Skeletal muscle cell (primary cell): ENCODE measurements around the gene CEP19.
A peak's percentile ranks its signal among the peaks of the same experiment; 100 is the strongest.
"Not testable (repeated sequence)": the region's sequence is repeated elsewhere in the genome, so short reads cannot be mapped to it uniquely, and the experiment has no call there.

Experiments used
- DNase-seq: peaks from one replicate; pipeline ENCODE4 v3.0.0-alpha.2; 2010; ENCODE audit warnings: low read depth
- H3K4me3 ChIP-seq: 2 replicates; pipeline ENCODE4 v1.5.1; 2011; ENCODE audit warnings: low read depth, mild to moderate bottlenecking, control low read depth, low read length, moderate library complexity

CEP19 gene, protein sequence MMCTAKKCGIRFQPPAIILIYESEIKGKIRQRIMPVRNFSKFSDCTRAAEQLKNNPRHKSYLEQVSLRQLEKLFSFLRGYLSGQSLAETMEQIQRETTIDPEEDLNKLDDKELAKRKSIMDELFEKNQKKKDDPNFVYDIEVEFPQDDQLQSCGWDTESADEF

DNA sequence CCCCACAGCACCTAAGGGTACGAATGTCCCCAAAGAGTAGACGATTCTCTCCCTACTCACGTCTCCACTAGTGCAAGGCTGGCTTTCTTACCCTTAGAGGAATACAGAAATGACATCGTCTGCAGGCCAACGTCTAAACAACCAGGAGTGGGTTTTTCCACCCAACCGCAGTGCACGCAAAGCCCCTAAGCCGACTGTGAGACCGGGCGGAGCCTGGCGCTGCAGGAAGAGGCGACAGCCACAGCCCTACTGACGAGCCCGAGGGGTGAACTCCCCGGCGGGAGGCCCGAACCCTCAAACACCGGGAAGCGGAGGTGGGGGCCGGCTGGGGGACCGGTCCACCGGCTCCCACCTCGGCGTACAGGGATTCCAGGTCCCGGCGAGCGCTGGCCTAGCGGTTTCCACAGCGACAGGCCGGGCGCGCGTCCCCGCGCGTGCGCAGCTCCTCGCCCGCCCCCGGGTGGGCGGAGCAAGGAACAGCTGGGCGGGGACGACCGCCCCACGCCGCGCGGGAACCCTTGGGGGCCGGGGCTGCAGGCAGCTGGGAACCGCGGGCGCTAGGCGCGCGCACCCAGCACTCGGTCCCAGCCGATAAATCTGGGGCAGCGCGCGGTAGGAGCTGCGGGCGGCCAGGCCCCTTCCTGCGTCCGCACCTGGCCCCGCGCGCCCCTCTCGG, at the start of gene CEP19, which contains the start of gene PIGX:
CEP19 (minus strand) TSS at position 413 of the 676 bp plus-strand sequence. CDS start 3,593 bp downstream, outside the sequence.
PIGX (plus strand) TSS at position 540 of the 676 bp plus-strand sequence.
- H3K4me3 ChIP-seq = peak within 1 kb of the TSS; percentile 92
- peak; percentile 43 for DNase-seq

DNA sequence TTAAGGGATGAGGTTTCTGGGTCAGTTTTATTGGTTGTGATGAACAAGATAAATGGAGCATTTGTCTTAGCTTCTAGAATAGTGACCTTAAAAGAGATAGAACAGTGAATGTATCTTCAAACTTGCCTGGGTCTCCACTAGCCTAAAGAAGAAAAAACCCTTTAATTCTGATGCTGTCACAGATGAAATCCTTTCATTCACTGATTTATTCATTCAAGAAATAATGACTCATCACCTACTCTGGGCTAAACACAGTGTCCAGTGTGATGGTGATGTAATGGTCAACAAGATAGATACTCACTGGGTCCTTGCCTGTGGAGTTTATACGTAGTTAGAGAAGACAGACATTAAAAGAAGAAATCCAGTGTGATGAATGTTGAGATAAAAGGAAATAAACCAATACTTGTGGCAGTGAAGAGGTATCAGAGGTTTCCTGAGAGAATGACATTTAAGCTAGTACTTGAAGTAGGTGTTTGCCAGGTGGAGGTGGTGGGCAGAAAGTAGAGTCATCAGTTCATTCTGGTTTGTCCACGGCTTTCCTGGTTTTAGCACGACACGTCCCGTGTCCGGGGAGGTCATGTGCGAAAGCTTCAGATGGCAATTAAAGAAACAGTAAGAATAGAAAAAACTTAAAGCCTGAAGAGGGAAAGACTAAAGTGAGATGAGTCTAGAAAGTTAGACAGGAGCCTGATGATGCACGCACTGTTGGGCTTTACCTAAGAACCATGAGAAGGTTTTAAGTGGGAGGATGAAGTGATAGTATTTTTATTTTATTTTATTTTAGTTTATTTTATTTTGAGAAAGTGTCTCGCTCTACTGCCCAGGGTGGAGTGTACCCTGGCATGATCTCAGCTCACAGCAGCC, 46.1 kb upstream of the CEP19 start:
- peak; percentile 57 for DNase-seq
- no peak overlapping the region for H3K4me3 ChIP-seq

DNA sequence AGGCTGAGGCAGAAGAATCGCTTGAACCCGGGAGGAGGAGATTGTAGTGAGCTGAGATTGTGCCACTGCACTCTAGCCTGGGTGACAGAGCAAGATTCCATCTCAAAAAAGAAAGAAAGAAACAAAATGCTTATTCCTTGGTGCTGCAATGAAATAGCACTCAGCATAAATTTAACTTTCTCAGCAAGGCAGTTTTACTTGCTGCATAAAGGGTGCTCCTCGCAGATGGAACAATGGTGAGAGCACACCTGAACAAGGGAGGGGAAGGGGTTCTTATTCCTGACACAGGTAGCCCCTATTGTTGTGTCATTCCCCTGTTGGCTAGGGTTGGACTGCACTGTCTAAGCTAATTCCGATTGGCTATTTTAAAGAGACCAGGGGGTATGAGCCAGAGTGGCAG, 44.7 kb upstream of the CEP19 start:
- DNase-seq = no peak

DNA sequence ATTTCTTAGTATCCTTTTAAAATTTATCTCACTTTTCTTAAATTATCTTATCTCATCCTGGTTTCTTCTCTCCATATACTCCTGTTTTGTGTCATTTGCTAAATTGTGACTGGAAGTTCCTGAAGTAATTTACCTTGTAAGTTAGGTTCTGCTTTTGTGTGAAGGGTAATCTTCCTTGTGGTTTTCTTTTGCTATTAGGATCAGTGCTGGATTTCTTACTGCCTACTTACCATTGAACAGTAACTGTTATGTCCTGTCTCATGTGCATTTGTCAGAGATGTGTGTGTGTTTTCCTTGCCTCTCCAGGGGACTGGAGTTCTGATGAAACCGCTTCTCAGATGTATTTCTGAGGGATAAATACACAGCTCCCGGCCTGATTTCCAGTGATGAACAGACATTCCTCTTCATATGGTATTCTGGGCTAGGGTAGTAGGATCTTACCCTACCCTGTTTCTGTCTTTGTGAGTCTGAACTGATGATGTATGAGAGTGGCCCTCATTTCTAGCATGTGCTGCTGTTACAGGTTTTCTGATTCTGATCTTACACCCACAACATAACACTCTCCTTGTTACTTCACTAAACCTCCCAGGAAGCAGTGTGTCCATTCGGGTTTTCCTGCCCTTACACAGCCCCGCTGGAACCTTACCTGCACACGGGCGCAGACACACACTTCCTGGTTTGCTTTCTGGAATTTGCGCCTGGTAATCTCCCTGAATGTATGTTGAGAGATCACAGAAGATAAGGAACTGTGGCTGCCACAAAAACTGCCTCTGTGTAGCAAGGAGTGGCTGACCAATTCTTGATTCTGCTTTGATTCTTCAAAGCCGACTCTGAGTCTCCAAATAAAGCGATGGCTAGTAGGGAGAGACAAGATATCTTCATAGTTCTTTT, 42.3 kb upstream of the CEP19 start:
- H3K4me3 ChIP-seq = no peak overlapping the region

More for the DNA sequence above, 44.7 kb upstream of the CEP19 start:
- no peak overlapping the region for H3K4me3 ChIP-seq

DNA sequence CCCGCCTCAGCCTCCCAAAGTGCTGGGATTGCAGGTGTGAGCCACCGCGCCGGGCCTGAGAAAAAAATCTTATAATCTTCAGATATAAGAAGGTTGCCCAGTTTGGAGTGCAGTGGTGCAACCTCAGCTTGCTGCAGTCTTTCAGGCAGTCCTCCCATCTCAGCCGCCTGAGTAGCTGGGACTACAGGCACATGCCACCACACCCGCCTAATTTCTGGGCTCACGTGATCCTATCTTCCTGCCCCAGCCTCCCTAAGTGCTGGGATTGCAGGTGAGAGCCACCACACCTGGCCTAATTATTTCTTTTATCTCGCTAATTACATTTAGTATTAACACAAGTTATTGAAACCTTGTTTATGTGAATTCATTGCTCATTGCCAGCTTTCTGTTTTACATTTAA, 41.2 kb upstream of the CEP19 start:
- DNase-seq = no peak
- no peak overlapping the region for H3K4me3 ChIP-seq

More for the DNA sequence above, 42.3 kb upstream of the CEP19 start:
- peak; percentile 47 for DNase-seq

DNA sequence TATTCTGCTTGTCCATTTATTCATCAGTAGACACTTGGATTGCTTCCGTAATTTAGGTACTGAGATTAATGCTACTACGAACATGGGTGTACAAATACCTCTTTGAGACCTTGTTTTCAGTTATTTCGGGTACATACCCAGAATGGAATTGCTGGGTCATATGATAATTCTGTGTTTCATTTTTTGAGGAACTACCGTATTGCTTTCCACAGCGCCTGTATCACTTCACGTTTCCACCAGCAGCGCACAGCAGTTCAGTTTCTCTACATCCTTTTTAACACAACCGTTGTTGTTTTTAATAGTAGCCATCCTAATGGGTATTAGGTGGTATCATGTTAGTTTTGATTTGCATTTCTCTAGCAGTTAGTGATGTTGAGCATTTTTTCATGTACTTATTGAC, 37.1 kb upstream of the CEP19 start:
- no peak for DNase-seq
- no peak overlapping the region for H3K4me3 ChIP-seq

DNA sequence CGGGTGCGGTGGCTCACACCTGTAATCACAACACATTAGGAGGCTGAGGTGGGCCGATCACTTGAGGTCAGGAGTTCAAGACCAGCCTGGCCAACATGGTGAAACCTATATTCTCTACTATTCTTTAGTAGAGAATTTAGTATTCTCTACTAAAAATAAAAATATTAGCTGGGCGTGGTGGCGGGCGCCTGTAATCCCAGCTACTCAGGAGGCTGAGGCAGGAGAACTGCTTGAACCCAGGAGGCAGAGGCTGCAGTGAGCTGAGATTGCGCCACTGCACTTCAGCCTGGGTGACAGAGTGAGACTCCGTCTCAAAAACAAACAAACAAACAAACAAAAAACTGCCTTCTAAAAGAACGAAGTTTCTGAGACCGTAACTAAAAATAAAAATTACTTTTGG, 31.5 kb upstream of the CEP19 start:
- not testable (repeated sequence) for H3K4me3 ChIP-seq, DNase-seq

DNA sequence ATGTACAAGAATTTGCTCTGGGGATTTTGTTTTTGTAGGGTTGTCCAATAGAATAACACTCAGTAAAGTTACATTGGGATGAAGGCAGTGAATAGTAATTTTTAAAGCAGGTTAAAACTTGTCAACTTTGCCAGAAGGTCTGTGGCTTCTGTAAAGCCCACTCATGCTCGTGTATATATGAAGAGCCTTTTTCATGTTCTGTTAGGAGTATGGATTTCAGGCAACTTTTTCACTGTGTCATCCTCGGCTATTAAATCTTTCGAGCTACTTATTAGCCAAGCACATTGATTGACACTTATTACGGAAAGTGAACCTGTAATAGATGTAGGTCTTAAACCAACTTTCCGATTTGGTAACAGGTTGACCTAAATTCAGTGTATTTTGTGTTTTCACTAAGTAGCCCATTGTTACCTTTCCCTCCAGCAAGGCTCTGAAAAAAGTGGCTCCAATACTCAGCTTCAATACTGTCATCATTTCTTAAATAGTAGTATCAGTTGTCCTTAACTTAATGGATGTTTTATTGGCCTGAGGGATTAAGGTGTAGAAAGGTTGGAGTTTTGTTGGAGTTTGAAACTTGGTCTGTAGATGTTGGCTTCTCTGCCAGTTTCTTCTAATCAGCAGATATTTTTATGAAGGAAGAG, 29.3 kb upstream of the CEP19 start:
- DNase-seq = no peak
- H3K4me3 ChIP-seq = peak overlapping the region; percentile 73

DNA sequence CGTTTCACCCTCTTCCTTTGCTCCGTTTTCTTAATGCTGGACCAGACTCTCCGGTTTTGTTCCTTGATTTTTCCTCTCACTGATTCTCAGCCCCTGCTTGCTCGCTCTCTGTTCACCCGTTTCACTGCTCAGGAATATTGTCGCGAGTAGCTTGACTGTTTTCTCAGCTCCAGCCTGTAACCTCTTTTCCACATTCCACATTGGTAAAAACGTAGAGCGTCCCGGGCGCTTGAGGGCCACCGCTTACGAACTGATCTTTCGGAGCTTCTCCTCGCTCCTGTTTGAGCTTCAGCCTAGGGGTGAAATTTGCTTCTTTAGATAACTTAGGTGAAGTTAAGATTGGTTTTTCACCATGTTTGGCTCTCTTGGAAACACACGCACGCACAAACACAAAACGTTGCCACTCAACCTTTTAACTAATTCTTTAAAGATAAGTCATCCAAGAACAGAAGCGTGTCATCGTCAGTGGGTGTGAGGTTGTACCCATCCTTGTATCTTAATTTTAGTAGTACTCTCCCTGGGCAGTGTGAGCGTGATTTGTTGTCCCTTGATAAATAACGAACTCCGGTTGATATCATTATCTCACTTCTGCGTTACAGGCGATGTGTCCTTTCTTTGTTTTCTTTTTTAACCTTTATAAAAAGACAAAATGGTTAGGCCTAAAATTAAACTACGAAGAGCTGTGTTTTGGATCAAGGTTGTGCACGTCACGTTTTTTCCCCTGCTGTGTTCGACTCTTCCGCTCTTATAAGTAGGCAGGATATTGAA, 28.6 kb upstream of the CEP19 start:
- peak overlapping the region; percentile 73 for H3K4me3 ChIP-seq
- no peak for DNase-seq

DNA sequence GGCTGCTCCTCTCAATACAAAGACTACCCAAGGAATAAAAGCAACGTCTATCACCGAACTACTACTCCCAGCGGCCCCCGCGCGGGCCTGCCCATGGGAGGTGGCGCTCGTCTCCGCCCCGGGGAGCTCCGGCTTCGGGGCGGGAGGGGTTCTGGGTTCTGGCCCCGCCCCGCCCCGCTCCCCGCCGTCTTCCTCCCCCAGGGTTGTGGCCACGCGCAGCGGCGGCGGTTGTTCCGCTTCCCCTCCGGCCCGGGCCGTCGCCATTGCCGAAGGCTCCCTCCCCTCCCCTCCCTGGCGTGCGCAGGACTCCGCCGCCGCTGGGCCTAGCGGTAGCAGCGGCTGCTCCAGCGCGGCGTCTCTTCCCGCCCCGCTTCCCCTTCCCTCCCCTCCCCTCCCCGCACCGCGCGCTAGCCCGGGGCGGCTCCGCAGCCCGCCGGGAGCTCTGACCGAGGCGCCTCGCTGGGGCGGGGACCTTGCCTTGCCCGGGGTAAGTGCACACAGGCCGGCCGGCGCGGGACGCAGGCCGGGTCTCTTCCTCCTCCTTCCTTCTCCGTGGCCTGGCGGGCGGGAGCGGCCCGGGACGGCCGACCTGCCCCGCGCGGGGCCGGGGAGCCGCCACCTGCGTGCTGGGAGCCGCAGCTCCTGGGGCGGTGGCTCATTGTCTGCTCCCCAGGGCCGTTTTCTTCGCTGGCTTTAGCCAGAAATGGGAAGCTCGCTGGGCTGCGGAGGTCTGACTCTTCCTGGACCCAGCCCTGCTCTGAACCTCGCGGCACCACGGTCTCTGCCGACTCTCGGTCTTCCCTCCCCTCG, 27.8 kb upstream of the CEP19 start, which contains the start of gene PAK2:
PAK2 (plus strand) TSS at position 187 of the 810 bp plus-strand sequence. CDS start 42,790 bp downstream, outside the sequence.
- peak within 1 kb of the TSS; percentile 73 for H3K4me3 ChIP-seq
- DNase-seq = peak; percentile 52

DNA sequence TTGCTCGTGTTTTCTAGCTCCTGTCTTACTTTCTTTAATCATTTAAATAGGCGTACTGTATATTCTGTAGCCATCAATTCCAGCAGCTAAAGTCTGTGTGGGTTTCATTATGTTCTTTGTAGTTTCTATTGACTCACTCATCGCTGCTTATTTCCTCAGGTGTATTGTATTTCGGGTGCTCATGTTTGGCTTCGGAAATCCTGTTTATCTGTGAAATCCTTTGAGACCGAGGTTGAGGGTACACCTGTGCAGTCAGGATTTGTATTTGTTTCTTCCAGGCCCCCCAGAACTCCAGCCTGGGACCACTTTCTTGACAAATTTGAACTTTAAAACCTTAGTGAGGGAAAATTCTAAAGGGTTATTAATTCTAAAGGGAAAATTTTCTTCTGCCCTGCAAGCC, 25.6 kb upstream of the CEP19 start:
- H3K4me3 ChIP-seq = no peak overlapping the region

DNA sequence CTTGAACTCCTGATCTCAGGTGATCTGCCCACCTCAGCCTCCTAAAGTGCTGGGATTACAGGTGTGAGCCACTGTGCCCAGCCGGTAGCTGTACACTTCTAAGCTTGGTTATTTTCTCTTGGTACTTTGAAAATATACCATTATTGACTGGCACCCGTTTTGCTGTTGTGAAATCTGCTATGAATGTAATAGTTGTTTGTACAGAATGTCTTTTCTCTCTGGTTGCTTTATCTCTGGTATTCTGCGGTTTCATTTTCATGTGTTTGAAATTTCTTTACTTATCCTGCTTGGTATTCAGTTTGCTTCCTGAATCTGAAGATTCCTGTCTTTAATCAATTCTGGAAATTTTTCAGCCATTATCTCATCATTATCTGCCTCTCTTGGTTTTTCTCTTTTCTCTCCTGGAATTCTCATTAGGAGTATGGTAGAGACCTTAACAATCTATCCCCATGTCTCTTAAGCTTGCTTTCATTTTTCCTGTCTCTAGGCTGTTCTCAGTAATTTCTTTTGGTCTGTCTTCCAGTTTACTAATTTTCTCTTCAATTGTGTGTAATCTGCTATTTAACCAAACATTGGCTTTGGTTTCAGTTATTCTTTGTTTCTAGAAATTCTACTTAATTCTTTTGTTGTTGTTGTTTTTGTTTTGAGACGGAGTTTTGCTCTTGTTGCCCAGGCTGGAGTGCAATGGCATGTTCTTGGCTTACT, 24.8 kb upstream of the CEP19 start:
- no peak for DNase-seq

More for the DNA sequence above, 25.6 kb upstream of the CEP19 start:
- no peak for DNase-seq

DNA sequence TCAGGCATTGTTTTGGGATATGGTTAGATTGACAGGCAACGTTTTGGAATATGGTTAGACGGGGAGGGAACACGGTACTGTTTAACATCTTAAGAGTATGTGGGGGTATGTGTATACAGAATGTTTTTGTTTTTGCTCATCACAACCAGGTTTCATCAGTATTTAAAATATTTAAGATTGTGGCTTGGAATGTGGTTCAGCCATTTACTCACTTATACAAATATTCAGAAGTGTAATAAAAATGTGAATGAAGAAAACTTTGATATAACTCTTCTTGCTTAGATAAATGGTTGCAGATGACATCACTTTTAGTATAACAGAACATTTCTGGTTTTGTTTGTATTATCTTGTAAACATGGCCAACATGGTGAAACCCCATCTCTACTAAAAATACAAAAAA, 23.7 kb upstream of the CEP19 start:
- DNase-seq = no peak

More for the DNA sequence above, 24.8 kb upstream of the CEP19 start:
- H3K4me3 ChIP-seq = no peak overlapping the region

DNA sequence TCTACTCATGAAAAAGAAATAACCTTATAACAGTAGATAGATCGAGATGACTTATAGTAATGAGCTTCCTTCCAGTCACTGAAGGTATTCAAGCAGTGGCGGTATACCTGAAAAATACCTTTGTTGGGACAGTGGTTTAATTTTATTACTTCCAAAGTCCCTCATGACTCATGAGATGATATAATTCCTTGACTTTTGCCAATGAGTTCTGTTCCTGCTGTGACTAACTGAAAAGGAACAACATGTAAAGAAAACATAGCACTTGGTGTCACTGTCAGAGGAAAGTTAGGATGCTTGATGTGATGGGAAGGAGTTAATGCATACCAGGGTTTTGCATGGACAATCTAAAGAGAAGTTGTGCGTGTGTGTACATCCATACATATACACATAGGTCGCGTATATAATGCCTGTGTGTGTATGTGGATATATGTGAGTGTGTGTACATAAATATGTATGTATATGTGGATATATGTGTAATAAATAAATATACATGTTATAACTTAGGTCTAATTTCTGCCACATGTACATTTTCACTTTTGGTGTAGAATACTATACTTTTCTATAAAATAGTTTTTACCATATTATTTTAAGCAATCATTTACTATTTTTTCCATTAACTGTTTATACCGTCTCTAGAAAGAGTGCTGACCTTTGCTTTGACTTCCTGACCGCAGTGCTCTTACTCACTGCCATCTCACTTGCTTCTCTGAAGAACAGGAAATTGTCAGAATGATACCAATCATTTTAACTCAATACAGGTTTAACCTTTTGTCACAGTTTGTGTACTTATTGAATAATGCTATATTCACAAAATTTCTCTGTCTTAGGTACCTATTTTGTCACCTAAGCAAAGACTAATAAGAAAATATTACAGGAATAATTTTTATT, 15.0 kb upstream of the CEP19 start:
- no peak for DNase-seq
- H3K4me3 ChIP-seq = no peak overlapping the region

More for the DNA sequence above, 23.7 kb upstream of the CEP19 start:
- H3K4me3 ChIP-seq = no peak overlapping the region

DNA sequence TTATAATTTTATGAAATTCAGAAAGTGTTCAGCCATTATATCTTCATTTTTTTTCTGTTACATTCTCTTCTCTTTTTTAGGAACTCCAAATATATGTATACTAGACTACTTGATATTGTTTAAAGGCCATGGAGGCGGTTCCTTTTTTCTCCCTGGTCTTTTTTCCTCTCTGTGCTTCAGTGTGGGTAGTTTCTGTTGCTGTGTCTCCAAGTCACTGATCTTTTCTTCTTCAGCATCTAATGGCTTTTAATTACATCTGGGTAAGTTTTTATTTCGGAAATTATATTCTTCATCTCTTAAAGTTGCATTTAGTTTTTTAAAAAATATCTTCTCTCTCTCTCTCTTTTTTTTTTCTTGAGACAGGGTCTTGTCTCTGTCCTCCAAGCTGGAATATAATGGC, 9.0 kb upstream of the CEP19 start:
- DNase-seq = no peak
- no peak overlapping the region for H3K4me3 ChIP-seq

DNA sequence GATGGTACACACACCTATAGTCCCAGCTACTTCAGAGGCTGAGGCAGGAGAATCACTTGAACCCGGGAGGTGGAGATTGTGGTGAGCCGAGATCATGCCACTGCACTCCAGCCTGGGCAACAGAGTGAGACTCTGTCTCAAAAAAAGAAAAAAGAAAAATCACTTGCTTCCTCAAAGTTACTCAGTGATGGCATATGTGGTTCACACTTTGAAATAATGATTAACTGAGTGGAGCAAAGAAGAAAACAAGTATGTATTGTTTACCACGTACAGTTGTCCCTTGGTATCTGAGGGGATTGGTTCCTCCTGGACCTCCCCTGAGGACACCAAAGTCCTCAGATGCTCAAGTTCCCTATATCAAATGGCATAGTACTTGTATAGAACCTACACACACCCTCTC, 5.1 kb upstream of the CEP19 start:
- not testable (repeated sequence) for H3K4me3 ChIP-seq, DNase-seq
